Measurements from ENCODE around the gene CENPM.

GRCh38 chr22:41923595-41924276 lies 23.2 kb downstream of the CENPM start:
- no peak for TF ChIP-seq CTCF (IDR thresholded peaks at IDR 0.05; ENCODE audit: insufficient read depth, low read depth, low read length)
- TF ChIP-seq EZH2 (IDR thresholded peaks at IDR 0.05; ENCODE audit: insufficient read depth, low read length), result no peak

Data from astrocyte (in vitro differentiated cells and primary cell).